ENCODE results near the gene THBS3.

DNA sequence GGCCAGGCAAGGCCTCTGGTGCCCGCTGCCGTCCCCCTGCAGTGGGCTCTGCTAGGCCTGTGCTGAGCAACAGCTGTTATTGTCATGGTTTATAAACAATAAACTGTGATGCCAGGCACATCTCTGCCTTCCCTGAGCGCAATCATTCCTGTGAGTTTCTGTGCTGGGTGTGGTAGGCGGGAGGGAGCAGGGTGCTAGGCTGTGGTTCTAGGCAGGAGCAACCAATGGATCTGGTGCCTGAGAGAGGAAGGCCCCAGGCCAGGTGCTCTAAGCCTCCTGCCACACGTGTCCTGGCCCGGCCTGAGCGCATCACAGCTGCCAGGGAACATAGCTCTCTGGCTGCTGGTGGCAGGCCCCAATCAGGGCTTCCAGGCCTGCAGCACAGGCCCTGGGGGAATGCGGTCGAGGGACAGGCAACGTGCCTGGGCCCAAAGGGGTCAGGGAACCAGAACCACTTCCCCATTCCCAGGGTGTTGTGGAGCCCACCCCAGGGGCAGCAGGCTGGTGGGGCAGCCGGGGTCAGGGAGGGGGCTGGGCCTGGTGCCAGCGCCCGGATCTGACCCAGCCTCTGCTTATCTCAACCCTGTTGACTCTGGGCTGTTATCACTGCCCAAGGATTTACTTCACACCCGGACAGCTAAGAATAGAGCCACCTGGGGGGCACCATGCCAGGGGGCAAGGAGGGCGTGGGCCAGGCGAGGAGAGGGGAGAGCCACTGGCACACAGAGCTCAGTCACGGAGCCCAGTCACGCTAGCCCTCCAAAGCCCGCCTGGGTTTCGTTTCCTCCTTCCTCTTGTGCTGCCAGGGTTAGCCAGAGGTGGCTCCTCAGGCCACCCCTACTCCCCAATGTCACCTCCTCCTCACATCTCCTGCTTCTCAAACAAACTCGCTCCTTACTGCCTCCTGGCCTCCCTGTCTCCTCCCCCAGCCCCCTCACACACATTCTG lies 22.6 kb downstream of the THBS3 start:
- TF ChIP-seq CREB1 (IDR thresholded peaks at IDR 0.05; ENCODE audit: low read depth) (no peak), FOXM1 (IDR thresholded peaks at IDR 0.05; ENCODE audit: borderline replicate concordance, low read depth) (no peak), MAX (IDR thresholded peaks at IDR 0.05) (no peak)
- TF ChIP-seq, protein P1, sequence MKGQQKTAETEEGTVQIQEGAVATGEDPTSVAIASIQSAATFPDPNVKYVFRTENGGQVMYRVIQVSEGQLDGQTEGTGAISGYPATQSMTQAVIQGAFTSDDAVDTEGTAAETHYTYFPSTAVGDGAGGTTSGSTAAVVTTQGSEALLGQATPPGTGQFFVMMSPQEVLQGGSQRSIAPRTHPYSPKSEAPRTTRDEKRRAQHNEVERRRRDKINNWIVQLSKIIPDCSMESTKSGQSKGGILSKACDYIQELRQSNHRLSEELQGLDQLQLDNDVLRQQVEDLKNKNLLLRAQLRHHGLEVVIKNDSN (IDR thresholded peaks at IDR 0.05) = no peak
